Neutrophil (primary cell): ENCODE results near the gene ATXN10.

Source experiments
- H3K27ac ChIP-seq: fragments of 200-600 bp; sonication (generic); 2 replicates; pipeline ENCODE4 v1.5.1; 2016; ENCODE audit warnings: mild to moderate bottlenecking, moderate library complexity
- H3K27me3 ChIP-seq: fragments of 200-600 bp; sonication (generic); 2 replicates; pipeline ENCODE4 v1.6.0; 2016; ENCODE audit warnings: mild to moderate bottlenecking
- H3K36me3 ChIP-seq: fragments of 200-600 bp; sonication (generic); 2 replicates; pipeline ENCODE4 v1.5.1; 2017
- H3K4me1 ChIP-seq, 2 experiments: fragments of 200-600 bp in 1 of 2; sonication (generic) in 1 of 2; 1 replicate in 1 of 2; 2 replicates in 1 of 2; pipeline versions ENCODE4 v1.5.1 to v1.6.1; 2013 to 2016; ENCODE audit warnings: low read depth in 1 of 2, low read length in 1 of 2, mild to moderate bottlenecking in 1 of 2, moderate library complexity in 1 of 2; ENCODE audit not compliant: control insufficient read depth in 1 of 2, insufficient read depth in 1 of 2
- H3K4me3 ChIP-seq, 2 experiments: fragments of 200-600 bp in 1 of 2; sonication (generic) in 1 of 2; 1 replicate in 1 of 2; 2 replicates in 1 of 2; pipeline ENCODE4 v1.5.1; 2013 to 2016; ENCODE audit warnings: low read depth in 1 of 2, low read length in 1 of 2, mild to moderate bottlenecking in 1 of 2, moderate library complexity in 1 of 2
- H3K9me3 ChIP-seq: fragments of 200-600 bp; sonication (generic); 2 replicates; pipeline ENCODE4 v1.5.1; 2016
- CTCF ChIP-seq: fragments of 200-600 bp; sonication (generic); IDR thresholded peaks from 2 replicates; pipeline ENCODE4 v1.5.1; 2016; ENCODE audit warnings: antibody characterized with exemption

Gene ATXN10

GRCh38 chr22:45843031-45843430 is 171.4 kb downstream of the ATXN10 start:
- no peaks in the 10 kb centered on the region for H3K36me3 ChIP-seq
- no peaks in the 10 kb centered on the region for H3K9me3 ChIP-seq
- no peak for TF ChIP-seq CTCF
- no peak overlapping the region for H3K27ac ChIP-seq
- H3K27me3 ChIP-seq, result no peaks in the 10 kb centered on the region
- no peaks in the 10 kb centered on the region for H3K4me1 ChIP-seq
- no peak overlapping the region for H3K4me3 ChIP-seq

- Histone ChIP-seq H3K4me3 (no peak overlapping the region), H3K4me1 (no peaks in the 10 kb centered on the region), H3K27ac (no peak overlapping the region), H3K36me3 (no peaks in the 10 kb centered on the region), H3K27me3 (no peaks in the 10 kb centered on the region), H3K9me3 (no peaks in the 10 kb centered on the region)
- TF ChIP-seq CTCF, result no peak
Observed at GRCh38 chr22:45843986-45844385, 172.4 kb downstream of the ATXN10 start.

- no peak for TF ChIP-seq CTCF
- no peaks in the 10 kb centered on the region for H3K9me3 ChIP-seq
- H3K36me3 ChIP-seq, result no peaks in the 10 kb centered on the region
- no peaks in the 10 kb centered on the region for H3K4me1 ChIP-seq
- no peaks in the 10 kb centered on the region for H3K27me3 ChIP-seq
- no peak overlapping the region for H3K4me3 ChIP-seq
- H3K27ac ChIP-seq, result no peak overlapping the region
Observed at GRCh38 chr22:45845076-45845487, 173.4 kb downstream of the ATXN10 start.

GRCh38 chr22:45846952-45847351 is 175.3 kb downstream of the ATXN10 start:
- Histone ChIP-seq H3K36me3 (no peaks in the 10 kb centered on the region), H3K9me3 (no peaks in the 10 kb centered on the region), H3K27ac (no peak overlapping the region), H3K27me3 (no peaks in the 10 kb centered on the region), H3K4me1 (no peaks in the 10 kb centered on the region), H3K4me3 (no peak overlapping the region)
- no peak for TF ChIP-seq CTCF

- Histone ChIP-seq H3K4me3 (no peak overlapping the region), H3K27me3 (no peaks in the 10 kb centered on the region), H3K9me3 (peaks cover 3% of the 10 kb centered on the region), H3K4me1 (no peaks in the 10 kb centered on the region), H3K36me3 (no peaks in the 10 kb centered on the region), H3K27ac (no peak overlapping the region)
- TF ChIP-seq CTCF, result no peak
Observed at GRCh38 chr22:45848904-45849303, 177.3 kb downstream of the ATXN10 start.

GRCh38 chr22:45852826-45853225 is 181.2 kb downstream of the ATXN10 start:
- TF ChIP-seq CTCF, result no peak
- H3K36me3 ChIP-seq, result no peaks in the 10 kb centered on the region
- H3K4me3 ChIP-seq, result no peak overlapping the region
- H3K27me3 ChIP-seq, result no peaks in the 10 kb centered on the region
- peaks cover 3% of the 10 kb centered on the region for H3K9me3 ChIP-seq
- H3K4me1 ChIP-seq, result no peaks in the 10 kb centered on the region
- H3K27ac ChIP-seq, result no peak overlapping the region
